Stimulated activated CD8-positive, alpha-beta memory T cell treated with anti-CD3 and anti-CD28 coated beads, Interleukin-7, amount 100 ng/mL, for 24 hours (primary cell): Measurements from ENCODE around the gene ICOS.
"Not testable (repeated sequence)": the region's sequence is repeated elsewhere in the genome, so short reads cannot be mapped to it uniquely, and the experiment has no call there.

Experiments used
- DNase-seq: peaks from one replicate; pipeline ENCODE4 v3.0.0-alpha.2; 2020; ENCODE audit warnings: low read depth

Gene ICOS

GRCh38 chr2:203918264-203918663 is 18.3 kb upstream of the ICOS start:
- no peak for DNase-seq

GRCh38 chr2:203918839-203919238 is 17.7 kb upstream of the ICOS start:
- no peak for DNase-seq

GRCh38 chr2:203925512-203926158 is 10.9 kb upstream of the ICOS start:
- DNase-seq = no peak

GRCh38 chr2:203928849-203929248 is 7.7 kb upstream of the ICOS start:
- no peak for DNase-seq

- not testable (repeated sequence) for DNase-seq
These were observed 5.3 kb upstream of the ICOS start for GRCh38 chr2:203931262-203931661.

- DNase-seq = no peak
These were observed 2.5 kb upstream of the ICOS start for GRCh38 chr2:203934041-203934492.

- no peak for DNase-seq
These were observed 1.7 kb upstream of the ICOS start for GRCh38 chr2:203934711-203935438.

- DNase-seq = no peak
These were observed 995 bp upstream of the ICOS start for GRCh38 chr2:203935568-203935967.

GRCh38 chr2:203936949-203937348 is 386 bp downstream of the ICOS start:
- DNase-seq = no peak

- DNase-seq = no peak
These were observed 1.2 kb downstream of the ICOS start for GRCh38 chr2:203937788-203938187.

GRCh38 chr2:203940039-203940438 is 3.5 kb downstream of the ICOS start:
- no peak for DNase-seq

GRCh38 chr2:203943493-203944382 is 7.2 kb downstream of the ICOS start:
- DNase-seq = not testable (repeated sequence)

- DNase-seq = no peak
These were observed 12.2 kb downstream of the ICOS start for GRCh38 chr2:203948733-203949132.

- DNase-seq = no peak
These were observed 12.7 kb downstream of the ICOS start for GRCh38 chr2:203949228-203949627.

- no peak for DNase-seq
These were observed 14.9 kb downstream of the ICOS start for GRCh38 chr2:203951366-203951902.

- no peak for DNase-seq
These were observed 22.7 kb downstream of the ICOS start for GRCh38 chr2:203959265-203959664.

GRCh38 chr2:203959672-203960071 is 23.1 kb downstream of the ICOS start:
- DNase-seq = no peak

GRCh38 chr2:203960811-203961210 is 24.2 kb downstream of the ICOS start:
- DNase-seq = no peak

GRCh38 chr2:203965190-203965589 is 28.6 kb downstream of the ICOS start:
- DNase-seq = not testable (repeated sequence)

- DNase-seq = no peak
These were observed 34.7 kb downstream of the ICOS start for GRCh38 chr2:203971251-203971650.

- no peak for DNase-seq
These were observed 35.5 kb downstream of the ICOS start for GRCh38 chr2:203972066-203972465.

GRCh38 chr2:203973000-203973399 is 36.4 kb downstream of the ICOS start:
- DNase-seq = no peak
